MM.1S (cell line): ENCODE data around the gene UBN2.

ENCODE experiments used
- DNase-seq: peaks from one replicate; pipeline ENCODE4 v3.0.0-alpha.2; 2015
- H2AFZ ChIP-seq: fragments of 300-600 bp; sonication (generic); 2 replicates; pipeline ENCODE4 v1.6.0; 2016; ENCODE audit warnings: antibody characterized with exemption, low read length
- H3F3A ChIP-seq: fragments of 300-600 bp; sonication (generic); 2 replicates; pipeline ENCODE4 v1.6.1; 2016; ENCODE audit warnings: mild to moderate bottlenecking, antibody characterized with exemption, low read length, moderate library complexity, mixed read lengths; ENCODE audit not compliant: insufficient read depth
- H3K27ac ChIP-seq: fragments of 300-600 bp; sonication (generic); 2 replicates; pipeline ENCODE4 v1.5.1; 2016; ENCODE audit warnings: mild to moderate bottlenecking, low read length
- H3K27me3 ChIP-seq: fragments of 300-600 bp; sonication (generic); replicated peaks from 2 replicates; pipeline ENCODE4 v1.6.0; 2016; ENCODE audit warnings: low read length; ENCODE audit not compliant: insufficient read depth
- H3K36me3 ChIP-seq: fragments of 300-600 bp; sonication (generic); replicated peaks from 2 replicates; pipeline ENCODE4 v1.6.1; 2016; ENCODE audit warnings: mild to moderate bottlenecking, low read length, mixed read lengths; ENCODE audit not compliant: insufficient read depth
- H3K4me1 ChIP-seq: fragments of 300-600 bp; sonication (generic); 2 replicates; pipeline ENCODE4 v1.6.1; 2016; ENCODE audit warnings: low read length, mixed read lengths
- H3K4me2 ChIP-seq: fragments of 300-600 bp; sonication (generic); 2 replicates; pipeline ENCODE4 v1.6.0; 2016; ENCODE audit warnings: low read depth, low read length
- H3K4me3 ChIP-seq: fragments of 300-600 bp; sonication (generic); 2 replicates; pipeline ENCODE4 v1.5.1; 2016; ENCODE audit warnings: low read length, mixed read lengths
- H3K79me2 ChIP-seq: fragments of 300-600 bp; sonication (generic); 2 replicates; pipeline ENCODE4 v1.6.1; 2016; ENCODE audit warnings: mixed run types, low read length, mixed read lengths
- H3K9ac ChIP-seq: fragments of 300-600 bp; sonication (generic); 2 replicates; pipeline ENCODE4 v1.6.1; 2016; ENCODE audit warnings: low read length, mixed read lengths
- H3K9me2 ChIP-seq: fragments of 300-600 bp; sonication (generic); replicated peaks from 2 replicates; pipeline ENCODE4 v1.6.1; 2016; ENCODE audit warnings: mild to moderate bottlenecking, low read length, mixed read lengths; ENCODE audit not compliant: insufficient read depth
- H3K9me3 ChIP-seq: fragments of 300-600 bp; sonication (generic); replicated peaks from 2 replicates; pipeline ENCODE4 v1.6.1; 2016; ENCODE audit warnings: mild to moderate bottlenecking, low read length, mixed read lengths; ENCODE audit not compliant: insufficient read depth
- H4K20me1 ChIP-seq: fragments of 300-600 bp; sonication (generic); 2 replicates; pipeline ENCODE4 v1.6.1; 2016; ENCODE audit warnings: mild to moderate bottlenecking, low read length, moderate library complexity, mixed read lengths; ENCODE audit not compliant: insufficient read depth
- CTCF ChIP-seq: fragments of 300-600 bp; sonication (generic); IDR thresholded peaks from 2 replicates; pipeline ENCODE4 v1.5.1; 2016; ENCODE audit warnings: antibody characterized with exemption, low read length, mixed read lengths
- EZH2 ChIP-seq: fragments of 300-600 bp; sonication (generic); optimal IDR thresholded peaks from 2 replicates; pipeline ENCODE3; 2017; ENCODE audit warnings: low read depth, mild to moderate bottlenecking, antibody characterized with exemption, low read length, mixed read lengths
- EZH2phosphoT487 ChIP-seq: fragments of 300-600 bp; sonication (generic); IDR thresholded peaks from 2 replicates; pipeline ENCODE4 v1.6.1; 2018; ENCODE audit warnings: antibody characterized with exemption, low read length

The UBN2 gene

GRCh38 chr7:139249179-139249810 lies 18.3 kb downstream of the UBN2 start:
- H3K27ac ChIP-seq = no peak overlapping the region
- no peak for DNase-seq
- H3K36me3 ChIP-seq = 0 out of 2 replicates have a peak, but pooled peaks cover 4% of the 10 kb centered on the region
- H3K9ac ChIP-seq = no peak overlapping the region
- no peaks in the 10 kb centered on the region for H3K27me3 ChIP-seq
- no peaks in the 10 kb centered on the region for H4K20me1 ChIP-seq
- H3K9me3 ChIP-seq = no peaks in the 10 kb centered on the region
- H3K9me2 ChIP-seq = no peaks in the 10 kb centered on the region
- H3K4me3 ChIP-seq = no peak overlapping the region
- no peak overlapping the region for H2AFZ ChIP-seq
- H3K4me2 ChIP-seq = no peak overlapping the region
- TF ChIP-seq EZH2 (no peak), EZH2phosphoT487 (no peak), CTCF (no peak)
- no peaks in the 10 kb centered on the region for H3F3A ChIP-seq
- H3K79me2 ChIP-seq = no peaks in the 10 kb centered on the region
- no peaks in the 10 kb centered on the region for H3K4me1 ChIP-seq

GRCh38 chr7:139252451-139252850 lies 21.4 kb downstream of the UBN2 start:
- Histone ChIP-seq H3K4me2 (no peak overlapping the region), H3K27me3 (no peaks in the 10 kb centered on the region), H4K20me1 (no peaks in the 10 kb centered on the region), H3K9ac (no peak overlapping the region), H3K79me2 (no peaks in the 10 kb centered on the region), H2AFZ (no peak overlapping the region), H3K36me3 (0 out of 2 replicates have a peak, but pooled peaks cover 4% of the 10 kb centered on the region), H3K27ac (no peak overlapping the region), H3K9me3 (no peaks in the 10 kb centered on the region), H3K9me2 (no peaks in the 10 kb centered on the region), H3K4me3 (no peak overlapping the region), H3K4me1 (no peaks in the 10 kb centered on the region), H3F3A (no peaks in the 10 kb centered on the region)
- no peak for DNase-seq
- TF ChIP-seq EZH2phosphoT487 = no peak
- TF ChIP-seq CTCF = no peak

- TF ChIP-seq CTCF = no peak
- TF ChIP-seq EZH2 = no peak
- TF ChIP-seq EZH2phosphoT487 = no peak
- H3K36me3 ChIP-seq = 0 out of 2 replicates have a peak, but pooled peaks cover 4% of the 10 kb centered on the region
Observed at GRCh38 chr7:139254281-139254680, 23.2 kb downstream of the UBN2 start.

More at GRCh38 chr7:139254281-139254680, 23.2 kb downstream of the UBN2 start:
- Histone ChIP-seq H3K4me1 (no peaks in the 10 kb centered on the region), H3K4me3 (no peak overlapping the region), H3K27ac (no peak overlapping the region), H3K79me2 (no peaks in the 10 kb centered on the region), H2AFZ (no peak overlapping the region), H3K27me3 (no peaks in the 10 kb centered on the region), H3K9me2 (no peaks in the 10 kb centered on the region), H3F3A (no peaks in the 10 kb centered on the region), H3K9ac (no peak overlapping the region), H4K20me1 (no peaks in the 10 kb centered on the region), H3K4me2 (no peak overlapping the region), H3K9me3 (no peaks in the 10 kb centered on the region)
- no peak for DNase-seq
